ENCODE results near the gene AHRR. TPM values are rescaled to one million over a fixed set of nuclear protein-coding genes. Genes with fewer than 3 reads are reported as not detected.

AHRR gene
- total and polyA plus RNA-seq, 2 of the 4 experiments (the other 2 are of a cell fraction): 15.6 to 37.1 TPM

GRCh38 chr5:305050-305449 is 16.5 kb upstream of the AHRR start:
- no peak overlapping the region for H2AFZ ChIP-seq (replicated peaks; ENCODE audit: low read length, poor library complexity)
- H4K8ac ChIP-seq (ENCODE audit: low read depth in 2 of 2, low read length in 2 of 2): no peak overlapping the region
- no peak overlapping the region for H3K9ac ChIP-seq (ENCODE audit: low read depth, low read length)
- H3K27ac ChIP-seq (ENCODE audit: insufficient read depth, low read length): no peak overlapping the region
- no peak overlapping the region for H2BK15ac ChIP-seq (ENCODE audit: low read depth, low read length)
- no peak overlapping the region for H3K4me2 ChIP-seq (ENCODE audit: low read depth, low read length)
- no peak overlapping the region for H3K4me3 ChIP-seq (ENCODE audit: insufficient read depth, low read depth, low read length)
- H3K4ac ChIP-seq (ENCODE audit: low read depth, low read length): no peak overlapping the region
- H3K79me1 ChIP-seq (ENCODE audit: low read depth in 1 of 2, low read length in 2 of 2): peaks cover 25 to 69% of the 10 kb centered on the region in 2 experiments
- ATAC-seq (ENCODE audit: low read depth): no peak
- dilution Hi-C loops (cut with HindIII; ENCODE audit: low sequenced_read_pairs, unreplicated experiment) (no loop called here), in situ Hi-C loops (cut with MboI; ENCODE audit: low sequenced_read_pairs) (no loop called here), intact Hi-C loops (cut with micrococcal nuclease) (no loop called here)
- H2BK20ac ChIP-seq (ENCODE audit: low read depth, low read length): no peak overlapping the region
- peaks cover 82% of the 10 kb centered on the region for H4K20me1 ChIP-seq (ENCODE audit: insufficient read depth, low read length)
- peaks cover 26% of the 10 kb centered on the region for H3K36me3 ChIP-seq (ENCODE audit: control insufficient read depth, insufficient read depth, low read length)
- ChIA-PET POLR2A (ENCODE audit: unreplicated experiment) (no interaction called here), CTCF (no interaction called here)
- no peaks in the 10 kb centered on the region for H3K9me3 ChIP-seq (ENCODE audit: control insufficient read depth, insufficient read depth, low read length)
- H2AK9ac ChIP-seq (replicated peaks; ENCODE audit: low read depth, low read length, poor library complexity): no peak overlapping the region
- no peak for DNase-seq
- no peak overlapping the region for H2BK5ac ChIP-seq (ENCODE audit: low read depth, low read length, poor library complexity, severe bottlenecking)
- H3K14ac ChIP-seq (replicated peaks; ENCODE audit: low read depth, low read length): no peak overlapping the region
- no peak overlapping the region for H2AK5ac ChIP-seq (ENCODE audit: low read depth, low read length)
- no peak overlapping the region for H4K5ac ChIP-seq (ENCODE audit: low read depth, low read length)
- no peak overlapping the region for H3K18ac ChIP-seq (ENCODE audit: low read depth, low read length)
- WGBS, 2 experiments (ENCODE audit: extremely low coverage in 2 of 2, insufficient read length in 1 of 2): 100% methylated on average over 2 of the region's 9 CpGs; no CpG with 5 or more reads in 1 of the 2 experiments
- no peak overlapping the region for H4K91ac ChIP-seq (ENCODE audit: insufficient read depth, low read depth, low read length)
- H3K4me1 ChIP-seq (ENCODE audit: control insufficient read depth, insufficient read depth, low read length): no peaks in the 10 kb centered on the region; the same call in 1 of the 2 replicates
- peaks cover 11% of the 10 kb centered on the region; the same call in 1 of the 2 replicates for H3K9me1 ChIP-seq (ENCODE audit: insufficient read depth, low read length)
- H3K56ac ChIP-seq (ENCODE audit: extremely low read depth, insufficient read depth, low read length): no peak overlapping the region
- TF ChIP-seq USF2 (IDR thresholded peaks at IDR 0.05; ENCODE audit: low read depth, low read length): no peak
- TF ChIP-seq MAFK (IDR thresholded peaks at IDR 0.05; ENCODE audit: low read depth, low read length): no peak
- TF ChIP-seq CHD1 (IDR thresholded peaks at IDR 0.05; ENCODE audit: low read depth, low read length): no peak
- no peak for TF ChIP-seq BHLHE40 (IDR thresholded peaks at IDR 0.05; ENCODE audit: low read depth, low read length)
- TF ChIP-seq RAD21 (IDR thresholded peaks at IDR 0.05; ENCODE audit: low read length): no peak
- no peak for TF ChIP-seq RCOR1 (IDR thresholded peaks at IDR 0.05; ENCODE audit: insufficient replicate concordance, low read length)
- no peak for TF ChIP-seq NFE2L2 (IDR thresholded peaks at IDR 0.05; ENCODE audit: low read depth, low read length)
- TF ChIP-seq SMC3 (IDR thresholded peaks at IDR 0.05; ENCODE audit: low read depth, low read length): no peak
- no peak for TF ChIP-seq MAZ (IDR thresholded peaks at IDR 0.05; ENCODE audit: borderline replicate concordance, low read depth, low read length)
- no peak for TF ChIP-seq RFX5 (IDR thresholded peaks at IDR 0.05; ENCODE audit: low read depth, low read length)
- TF ChIP-seq, protein P1, sequence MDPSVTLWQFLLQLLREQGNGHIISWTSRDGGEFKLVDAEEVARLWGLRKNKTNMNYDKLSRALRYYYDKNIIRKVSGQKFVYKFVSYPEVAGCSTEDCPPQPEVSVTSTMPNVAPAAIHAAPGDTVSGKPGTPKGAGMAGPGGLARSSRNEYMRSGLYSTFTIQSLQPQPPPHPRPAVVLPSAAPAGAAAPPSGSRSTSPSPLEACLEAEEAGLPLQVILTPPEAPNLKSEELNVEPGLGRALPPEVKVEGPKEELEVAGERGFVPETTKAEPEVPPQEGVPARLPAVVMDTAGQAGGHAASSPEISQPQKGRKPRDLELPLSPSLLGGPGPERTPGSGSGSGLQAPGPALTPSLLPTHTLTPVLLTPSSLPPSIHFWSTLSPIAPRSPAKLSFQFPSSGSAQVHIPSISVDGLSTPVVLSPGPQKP (IDR thresholded peaks at IDR 0.05; ENCODE audit: borderline replicate concordance, low read depth, low read length): no peak
- TF ChIP-seq, protein P2, sequence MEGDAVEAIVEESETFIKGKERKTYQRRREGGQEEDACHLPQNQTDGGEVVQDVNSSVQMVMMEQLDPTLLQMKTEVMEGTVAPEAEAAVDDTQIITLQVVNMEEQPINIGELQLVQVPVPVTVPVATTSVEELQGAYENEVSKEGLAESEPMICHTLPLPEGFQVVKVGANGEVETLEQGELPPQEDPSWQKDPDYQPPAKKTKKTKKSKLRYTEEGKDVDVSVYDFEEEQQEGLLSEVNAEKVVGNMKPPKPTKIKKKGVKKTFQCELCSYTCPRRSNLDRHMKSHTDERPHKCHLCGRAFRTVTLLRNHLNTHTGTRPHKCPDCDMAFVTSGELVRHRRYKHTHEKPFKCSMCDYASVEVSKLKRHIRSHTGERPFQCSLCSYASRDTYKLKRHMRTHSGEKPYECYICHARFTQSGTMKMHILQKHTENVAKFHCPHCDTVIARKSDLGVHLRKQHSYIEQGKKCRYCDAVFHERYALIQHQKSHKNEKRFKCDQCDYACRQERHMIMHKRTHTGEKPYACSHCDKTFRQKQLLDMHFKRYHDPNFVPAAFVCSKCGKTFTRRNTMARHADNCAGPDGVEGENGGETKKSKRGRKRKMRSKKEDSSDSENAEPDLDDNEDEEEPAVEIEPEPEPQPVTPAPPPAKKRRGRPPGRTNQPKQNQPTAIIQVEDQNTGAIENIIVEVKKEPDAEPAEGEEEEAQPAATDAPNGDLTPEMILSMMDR (conservative IDR thresholded peaks at IDR 0.05; ENCODE audit: low read depth, low read length): no peak
- no peak for TF ChIP-seq FOS (IDR thresholded peaks at IDR 0.05; ENCODE audit: low read depth, low read length)
- TF ChIP-seq POLR2A (IDR thresholded peaks at IDR 0.05; ENCODE audit: low read depth, low read length): no peak
- TF ChIP-seq CEBPB (IDR thresholded peaks at IDR 0.05; ENCODE audit: low read depth, low read length): no peak
- TF ChIP-seq MXI1 (IDR thresholded peaks at IDR 0.05; ENCODE audit: borderline replicate concordance, low read depth, low read length): no peak
- H3K23ac ChIP-seq (ENCODE audit: low read depth, low read length): no peak overlapping the region
- no peak overlapping the region for H2BK120ac ChIP-seq (ENCODE audit: low read depth, low read length)
- no peaks in the 10 kb centered on the region for H3K27me3 ChIP-seq (ENCODE audit: control insufficient read depth, insufficient read depth, low read length)
- BruUV-seq (replicated peaks): no TSS peak
